Prostate gland (tissue), 2 donors: ENCODE measurements around the gene PRKAG2. TPM values are rescaled to one million over a fixed set of nuclear protein-coding genes. Genes with fewer than 3 reads are reported as not detected.

Source experiments
- DNase-seq: peaks from one replicate; pipeline ENCODE4 v3.0.0-alpha.2; 2019; ENCODE audit warnings: low spot score
- H3K27ac ChIP-seq, 2 donors: fragments of 200-600 bp; sonication (generic); 2 replicates each; pipeline ENCODE4 v1.5.1; 2017 to 2019
- H3K27me3 ChIP-seq: fragments of 200-600 bp; sonication (generic); replicated peaks from 2 replicates; pipeline ENCODE4 v1.5.1; 2019; ENCODE audit not compliant: insufficient read depth
- H3K36me3 ChIP-seq, 2 donors: fragments of 200-600 bp; sonication (generic); 1 replicate in 1 of 2; 2 replicates in 1 of 2; pipeline versions ENCODE4 v1.5.1 to v1.8.1; 2017 to 2019
- H3K4me1 ChIP-seq: fragments of 200-600 bp; sonication (generic); replicated peaks from 2 replicates; pipeline ENCODE4 v1.5.1; 2019
- H3K4me3 ChIP-seq, 2 donors: fragments of 200-600 bp; sonication (generic); 2 replicates each; pipeline ENCODE4 v1.5.1; 2017 to 2019
- H3K9me3 ChIP-seq: fragments of 200-600 bp; sonication (generic); 2 replicates; pipeline ENCODE4 v1.5.1; 2017
- POLR2A ChIP-seq: fragments of 450-650 bp; IDR thresholded peaks from one replicate; pipeline ENCODE4 v1.6.1; 2016; ENCODE audit warnings: antibody characterized with exemption, mild to moderate bottlenecking
- POLR2AphosphoS5 ChIP-seq: sonication (generic); formaldehyde crosslinking; IDR thresholded peaks from one replicate; pipeline ENCODE4 v1.6.1; 2017; ENCODE audit warnings: antibody characterized with exemption
- WGBS: methylation state at CpG from one replicate; pipeline ENCODE4 v1.1.5; 2018; 5-methylcytosine and 5-hydroxymethylcytosine counted together
- intact Hi-C: fragments of 100-400 bp; cut with DNase I; formaldehyde crosslinking; loops from one replicate; pipeline ENCODE4 v1.14.2; 2022
- total RNA-seq, 2 donors: library from RNA; depleted of rRNA; stranded (reverse); fragments of >200 nt; gene quantifications; one replicate each; pipeline ENCODE4 v1.1.0, GENCODE V29; 2016
- TF ChIP-seq, protein P1 (sequence below), 4 experiments: fragments of 200-600 bp in 2 of 4; fragments of 450-650 bp in 2 of 4; sonication (generic) in 2 of 4; IDR thresholded peaks; 1 replicate in 3 of 4; 2 replicates in 1 of 4; pipeline ENCODE4 v1.5.1; 2016 to 2019; ENCODE audit warnings: antibody characterized with exemption in 4 of 4, mild to moderate bottlenecking in 2 of 4, moderate library complexity in 2 of 4

PRKAG2 gene
- total RNA-seq, 2 donors from 2014 or later, result 31.6 to 38.1 TPM

DNA sequence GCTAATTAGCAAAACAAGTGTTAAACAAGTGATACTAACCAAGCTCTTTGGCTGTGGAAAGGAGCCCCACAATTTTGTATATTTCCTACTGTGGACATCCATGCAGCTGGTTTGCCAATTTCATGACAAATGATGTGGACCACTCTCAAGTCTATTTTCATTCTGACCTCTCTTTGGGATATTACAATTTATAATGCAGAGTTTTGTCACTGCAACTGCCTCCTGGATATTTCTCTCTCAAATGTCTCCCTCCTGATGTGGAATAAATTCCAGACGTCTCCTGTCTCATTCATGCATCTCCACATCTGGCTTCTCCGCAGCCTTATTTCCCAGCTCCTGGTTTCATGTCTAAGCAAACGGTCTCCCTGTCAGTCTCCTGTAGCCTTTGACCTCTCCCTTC, 276.6 kb downstream of the PRKAG2 start:
- no peaks in the 10 kb centered on the region for H3K9me3 ChIP-seq
- TF ChIP-seq POLR2A (no peak), POLR2AphosphoS5 (no peak)
- TF ChIP-seq, protein P1, sequence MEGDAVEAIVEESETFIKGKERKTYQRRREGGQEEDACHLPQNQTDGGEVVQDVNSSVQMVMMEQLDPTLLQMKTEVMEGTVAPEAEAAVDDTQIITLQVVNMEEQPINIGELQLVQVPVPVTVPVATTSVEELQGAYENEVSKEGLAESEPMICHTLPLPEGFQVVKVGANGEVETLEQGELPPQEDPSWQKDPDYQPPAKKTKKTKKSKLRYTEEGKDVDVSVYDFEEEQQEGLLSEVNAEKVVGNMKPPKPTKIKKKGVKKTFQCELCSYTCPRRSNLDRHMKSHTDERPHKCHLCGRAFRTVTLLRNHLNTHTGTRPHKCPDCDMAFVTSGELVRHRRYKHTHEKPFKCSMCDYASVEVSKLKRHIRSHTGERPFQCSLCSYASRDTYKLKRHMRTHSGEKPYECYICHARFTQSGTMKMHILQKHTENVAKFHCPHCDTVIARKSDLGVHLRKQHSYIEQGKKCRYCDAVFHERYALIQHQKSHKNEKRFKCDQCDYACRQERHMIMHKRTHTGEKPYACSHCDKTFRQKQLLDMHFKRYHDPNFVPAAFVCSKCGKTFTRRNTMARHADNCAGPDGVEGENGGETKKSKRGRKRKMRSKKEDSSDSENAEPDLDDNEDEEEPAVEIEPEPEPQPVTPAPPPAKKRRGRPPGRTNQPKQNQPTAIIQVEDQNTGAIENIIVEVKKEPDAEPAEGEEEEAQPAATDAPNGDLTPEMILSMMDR (IDR thresholded peaks at IDR 0.05), result no peak
- no peaks in the 10 kb centered on the region for H3K36me3 ChIP-seq
- no peaks in the 10 kb centered on the region for H3K4me1 ChIP-seq
- 86% methylated on average over 3 of the region's 3 CpGs for WGBS
- no peak overlapping the region for H3K4me3 ChIP-seq
- DNase-seq, result no peak
- no peak overlapping the region for H3K27ac ChIP-seq
- no peaks in the 10 kb centered on the region for H3K27me3 ChIP-seq
- intact Hi-C loops, result no loop called here

DNA sequence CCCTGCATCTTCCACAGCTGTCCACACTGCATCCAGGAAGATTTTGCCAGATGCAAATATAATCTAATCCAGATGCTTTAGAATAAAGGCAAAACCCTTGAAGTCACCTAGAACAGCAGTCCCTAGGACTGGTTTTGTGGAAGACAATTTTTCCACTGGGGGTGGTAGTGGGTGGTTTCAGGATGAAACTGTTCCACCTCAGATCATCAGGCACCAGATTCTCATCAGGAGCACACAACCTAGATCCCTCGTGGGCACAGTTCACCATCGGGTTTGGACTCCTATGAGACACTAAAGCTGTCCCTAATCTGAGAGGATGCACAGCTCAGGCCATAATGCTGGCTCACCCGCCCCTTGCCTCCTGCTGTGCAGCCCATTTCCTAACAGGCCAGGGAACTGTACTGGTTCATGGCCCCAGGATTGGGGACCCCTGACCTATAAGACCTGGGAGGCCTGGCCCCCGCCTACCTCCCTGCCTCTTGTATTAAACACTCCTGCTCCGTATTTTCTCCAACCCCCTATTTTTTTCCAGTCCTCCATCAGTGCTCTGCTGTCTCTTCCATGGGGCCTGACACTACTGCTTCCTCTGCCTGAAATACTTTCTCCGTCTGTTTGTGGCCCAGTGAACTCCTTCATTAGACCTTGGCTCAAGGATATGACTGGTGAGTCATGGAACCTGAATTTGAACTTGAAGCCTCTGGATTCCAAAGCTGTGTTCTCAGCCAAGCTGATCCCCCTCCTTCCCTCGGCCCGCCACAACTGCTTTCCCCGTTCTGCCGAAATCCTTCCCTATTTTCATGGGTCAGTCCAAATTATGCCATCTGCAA, 277.3 kb downstream of the PRKAG2 start:
- no peak overlapping the region for H3K4me3 ChIP-seq
- intact Hi-C loops, result no loop called here
- TF ChIP-seq, protein P1 (IDR thresholded peaks at IDR 0.05), result no peak
- TF ChIP-seq POLR2AphosphoS5, result peak; percentile 27
- peak overlapping the region; percentile 33 to 36 for H3K27ac ChIP-seq
- H3K4me1 ChIP-seq, result no peaks in the 10 kb centered on the region
- 61% methylated on average over 10 of the region's 10 CpGs for WGBS
- no peak for DNase-seq
- H3K36me3 ChIP-seq, result no peaks in the 10 kb centered on the region
- no peaks in the 10 kb centered on the region for H3K9me3 ChIP-seq
- H3K27me3 ChIP-seq, result no peaks in the 10 kb centered on the region

DNA sequence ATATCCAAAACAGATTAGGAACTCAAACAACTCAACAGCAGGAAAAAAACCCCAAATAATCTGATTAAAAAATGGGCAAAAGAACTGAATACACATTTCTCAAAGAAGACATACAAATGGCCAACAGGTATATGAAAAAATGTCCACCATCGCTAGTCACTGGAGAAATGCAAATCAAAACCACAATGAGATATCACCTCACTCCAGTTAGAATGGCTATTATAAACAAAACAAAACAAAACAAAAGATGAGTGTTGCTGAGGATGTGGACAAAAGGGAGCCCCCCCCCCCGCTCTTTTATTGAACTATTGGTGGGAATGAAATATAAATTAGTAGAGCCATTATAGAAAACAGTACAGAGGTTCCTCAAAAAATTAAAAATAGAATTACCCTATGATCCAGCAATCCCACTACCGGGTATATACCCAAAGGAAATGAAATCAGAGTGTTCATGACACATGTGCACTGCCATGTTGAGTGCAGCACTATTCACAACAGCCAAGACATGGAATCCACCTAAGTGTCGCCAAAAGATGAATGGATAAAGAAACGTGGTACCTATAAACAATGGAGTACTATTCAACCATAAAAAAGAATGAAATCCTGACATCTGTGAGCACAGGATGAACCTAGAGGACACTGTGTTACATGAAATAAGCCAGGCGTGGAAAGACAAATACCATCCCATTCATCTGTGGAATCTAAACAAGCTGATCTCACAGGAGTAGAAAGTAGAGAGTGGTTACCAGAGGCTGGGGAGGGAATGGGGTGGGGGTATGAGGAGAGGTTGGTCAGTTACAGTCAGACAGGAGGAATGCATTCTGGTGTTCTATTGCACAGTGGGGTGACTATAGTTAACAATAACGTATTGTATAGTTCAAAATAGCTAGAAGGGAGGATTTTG, 279.1 kb downstream of the PRKAG2 start:
- Histone ChIP-seq H3K27me3 (no peaks in the 10 kb centered on the region), H3K9me3 (no peaks in the 10 kb centered on the region), H3K4me1 (no peaks in the 10 kb centered on the region), H3K4me3 (no peak overlapping the region), H3K36me3 (no peaks in the 10 kb centered on the region), H3K27ac (no peak overlapping the region)
- intact Hi-C loops, result no loop called here
- TF ChIP-seq, protein P1 (IDR thresholded peaks at IDR 0.05), result no peak
- TF ChIP-seq POLR2AphosphoS5 (no peak), POLR2A (no peak)
- no peak for DNase-seq
- WGBS, result 68% methylated on average over 7 of the region's 7 CpGs

DNA sequence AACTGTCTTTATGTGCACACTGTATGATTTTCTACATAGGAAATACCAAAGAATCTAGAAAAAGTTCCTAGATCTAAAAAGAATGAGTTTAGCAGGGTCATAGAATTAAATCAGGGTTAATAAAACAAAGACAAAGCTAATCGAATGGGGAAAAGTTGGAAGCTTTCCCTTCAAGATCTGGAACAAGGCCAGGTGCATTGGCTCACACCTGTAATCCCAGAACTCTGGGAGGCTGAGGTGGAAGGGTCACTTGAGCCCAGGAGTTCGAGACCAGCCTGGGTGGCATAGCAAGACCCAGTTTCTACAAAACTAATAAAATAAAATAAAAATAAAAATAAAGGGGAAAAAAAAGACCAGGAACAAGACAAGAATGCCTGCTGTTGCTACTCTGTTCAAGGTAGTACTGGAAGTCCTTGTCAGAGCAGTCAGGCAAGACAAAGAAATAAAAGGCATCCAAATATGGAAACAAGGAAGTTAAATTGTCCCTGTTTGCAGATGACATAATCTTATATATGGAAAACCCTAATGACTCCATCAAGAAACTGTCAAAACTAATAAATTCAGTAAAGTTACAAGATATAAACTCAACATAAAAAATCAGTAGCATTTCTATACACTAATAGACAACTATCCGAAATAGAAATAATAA, 281.1 kb downstream of the PRKAG2 start:
- Histone ChIP-seq H3K4me1 (no peaks in the 10 kb centered on the region), H3K36me3 (no peaks in the 10 kb centered on the region), H3K4me3 (no peak overlapping the region), H3K27ac (peak overlapping the region in 1 of 2 donors; percentile 45), H3K9me3 (no peaks in the 10 kb centered on the region), H3K27me3 (no peaks in the 10 kb centered on the region)
- intact Hi-C loops, result no loop called here
- WGBS, result 65% methylated on average over 3 of the region's 3 CpGs
- no peak for DNase-seq
- TF ChIP-seq POLR2A, result no peak
- peak; percentile 40 for TF ChIP-seq POLR2AphosphoS5

DNA sequence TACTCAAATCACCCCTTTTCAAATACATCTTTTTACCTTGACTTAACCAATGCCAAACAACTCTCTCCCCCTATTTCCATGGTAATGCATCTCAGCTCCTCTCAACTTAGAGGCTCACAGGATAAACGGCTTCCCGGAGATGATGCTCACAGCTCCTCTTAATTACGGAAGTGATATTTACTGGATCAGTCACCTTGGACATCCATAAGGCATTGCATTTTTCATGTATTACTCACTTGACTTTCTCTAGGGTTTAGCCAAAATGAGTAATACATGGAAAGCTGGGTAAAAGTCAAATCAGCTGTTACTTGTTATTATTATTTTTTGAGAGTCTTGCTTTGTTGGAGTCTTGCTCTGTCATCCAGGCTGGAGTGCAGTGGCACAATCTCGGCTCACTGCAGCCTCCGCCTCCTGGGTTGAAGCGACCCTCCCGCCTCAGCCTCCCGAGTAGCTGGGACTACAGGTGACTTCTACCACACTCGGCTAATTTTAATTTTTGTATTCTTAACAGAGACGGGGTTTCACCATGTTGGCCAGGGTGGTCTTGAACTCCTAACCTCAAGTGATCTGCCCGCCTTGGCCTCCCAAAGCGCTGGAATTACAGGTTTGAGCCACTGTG, 283.9 kb downstream of the PRKAG2 start:
- Histone ChIP-seq H3K27me3 (no peaks in the 10 kb centered on the region), H3K4me1 (no peaks in the 10 kb centered on the region), H3K27ac (no peak overlapping the region), H3K9me3 (no peaks in the 10 kb centered on the region), H3K36me3 (no peaks in the 10 kb centered on the region), H3K4me3 (no peak overlapping the region)
- TF ChIP-seq POLR2A (no peak), POLR2AphosphoS5 (no peak)
- TF ChIP-seq, protein P1 (IDR thresholded peaks at IDR 0.05), result no peak
- DNase-seq, result no peak
- WGBS, result 90% methylated on average over 12 of the region's 12 CpGs
- intact Hi-C loops, result no loop called here
